ENCODE measurements around the gene CLNS1A.

GRCh38 chr11:77677138-77677537, 39.5 kb upstream of the CLNS1A start:
- TF ChIP-seq CTCF (IDR thresholded peaks at IDR 0.05) (no peak), JUND (IDR thresholded peaks at IDR 0.05) (no peak), EZH2phosphoT487 (IDR thresholded peaks at IDR 0.05; ENCODE audit: borderline replicate concordance, low read depth) (no peak), SMC3 (IDR thresholded peaks at IDR 0.05; ENCODE audit: low read depth, low read length) (no peak), TAF1 (IDR thresholded peaks at IDR 0.05; ENCODE audit: borderline replicate concordance, low read depth, low read length) (no peak), SIN3A (IDR thresholded peaks at IDR 0.05; ENCODE audit: borderline replicate concordance, low read depth, low read length) (no peak)
- TF ChIP-seq, protein P1, sequence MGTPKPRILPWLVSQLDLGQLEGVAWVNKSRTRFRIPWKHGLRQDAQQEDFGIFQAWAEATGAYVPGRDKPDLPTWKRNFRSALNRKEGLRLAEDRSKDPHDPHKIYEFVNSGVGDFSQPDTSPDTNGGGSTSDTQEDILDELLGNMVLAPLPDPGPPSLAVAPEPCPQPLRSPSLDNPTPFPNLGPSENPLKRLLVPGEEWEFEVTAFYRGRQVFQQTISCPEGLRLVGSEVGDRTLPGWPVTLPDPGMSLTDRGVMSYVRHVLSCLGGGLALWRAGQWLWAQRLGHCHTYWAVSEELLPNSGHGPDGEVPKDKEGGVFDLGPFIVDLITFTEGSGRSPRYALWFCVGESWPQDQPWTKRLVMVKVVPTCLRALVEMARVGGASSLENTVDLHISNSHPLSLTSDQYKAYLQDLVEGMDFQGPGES (IDR thresholded peaks at IDR 0.05; ENCODE audit: low read depth, low read length): no peak

Measured in SK-N-SH (cell line).